Activated naive CD4-positive, alpha-beta T cell treated with anti-CD3 and anti-CD28 coated beads for 36 hours (primary cell): ENCODE measurements around the gene PKNOX2. TPM values are rescaled to one million over a fixed set of nuclear protein-coding genes. Genes with fewer than 3 reads are reported as not detected.

Experiments used
- CTCF ChIA-PET: fragments of 350-600 bp; sonication (Branson Sonifier 250); formaldehyde crosslinking; loops from one replicate; lab custom pipeline; 2021; ENCODE audit warnings: antibody characterized with exemption; lab: Charles Lee
- DNase-seq: peaks from one replicate; pipeline ENCODE4 v3.0.0-alpha.2; 2020
- H3K27ac Mint-ChIP-seq: one replicate; pipeline ENCODE4 v1.8.0; 2021; ENCODE audit warnings: mild to moderate bottlenecking, mixed read lengths
- H3K27me3 Mint-ChIP-seq: one replicate; pipeline ENCODE4 v1.8.0; 2021; ENCODE audit warnings: low read depth, mixed read lengths
- H3K36me3 Mint-ChIP-seq: one replicate; pipeline ENCODE4 v1.8.0; 2021; ENCODE audit warnings: low read depth, mixed read lengths
- H3K4me1 Mint-ChIP-seq: one replicate; pipeline ENCODE4 v1.8.0; 2021; ENCODE audit warnings: low read depth, mixed read lengths
- H3K4me3 Mint-ChIP-seq: one replicate; pipeline ENCODE4 v1.8.0; 2021; ENCODE audit warnings: mild to moderate bottlenecking, moderate library complexity, mixed read lengths
- H3K9me3 Mint-ChIP-seq: one replicate; pipeline ENCODE4 v1.8.0; 2021; ENCODE audit warnings: mixed read lengths
- intact Hi-C: fragments of 100-400 bp; cut with micrococcal nuclease; formaldehyde crosslinking; loops from one replicate; pipeline ENCODE4 v1.15.1; 2023
- total RNA-seq, 2 experiments: library from RNA; stranded (reverse); gene quantifications; one replicate each; pipeline ENCODE4 v1.2.3, GENCODE V29; 2021

Gene PKNOX2
- total RNA-seq, 2 experiments from 2014 or later, result not detected

DNA sequence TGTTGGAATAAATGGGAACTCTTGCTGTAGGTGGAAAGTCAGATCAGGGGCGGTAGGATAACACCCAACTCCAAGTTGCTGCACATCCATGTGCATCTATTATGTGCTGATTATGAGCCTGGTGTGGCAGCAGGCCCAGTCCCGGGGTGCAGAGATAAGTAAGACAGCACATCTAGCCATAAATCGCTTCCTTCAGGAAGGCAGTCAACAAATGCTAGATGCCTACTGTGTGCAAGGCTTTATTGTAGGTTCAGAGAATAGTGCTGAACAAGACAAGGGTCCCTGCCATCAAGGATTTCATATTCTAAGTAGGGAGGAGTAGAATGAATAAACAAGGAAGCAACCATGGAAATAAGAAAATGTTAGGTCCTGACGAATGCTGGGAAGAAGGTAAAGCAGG is 110.2 kb downstream of the PKNOX2 start:
- intact Hi-C loops, result no loop called here
- Mint-ChIP-seq H3K9me3 (no peaks in the 10 kb centered on the region), H3K4me1 (no peaks in the 10 kb centered on the region), H3K36me3 (no peaks in the 10 kb centered on the region), H3K27ac (no peak overlapping the region), H3K27me3 (peaks cover 10% of the 10 kb centered on the region), H3K4me3 (no peak overlapping the region)
- DNase-seq, result no peak
- CTCF ChIA-PET, result no interaction called here

DNA sequence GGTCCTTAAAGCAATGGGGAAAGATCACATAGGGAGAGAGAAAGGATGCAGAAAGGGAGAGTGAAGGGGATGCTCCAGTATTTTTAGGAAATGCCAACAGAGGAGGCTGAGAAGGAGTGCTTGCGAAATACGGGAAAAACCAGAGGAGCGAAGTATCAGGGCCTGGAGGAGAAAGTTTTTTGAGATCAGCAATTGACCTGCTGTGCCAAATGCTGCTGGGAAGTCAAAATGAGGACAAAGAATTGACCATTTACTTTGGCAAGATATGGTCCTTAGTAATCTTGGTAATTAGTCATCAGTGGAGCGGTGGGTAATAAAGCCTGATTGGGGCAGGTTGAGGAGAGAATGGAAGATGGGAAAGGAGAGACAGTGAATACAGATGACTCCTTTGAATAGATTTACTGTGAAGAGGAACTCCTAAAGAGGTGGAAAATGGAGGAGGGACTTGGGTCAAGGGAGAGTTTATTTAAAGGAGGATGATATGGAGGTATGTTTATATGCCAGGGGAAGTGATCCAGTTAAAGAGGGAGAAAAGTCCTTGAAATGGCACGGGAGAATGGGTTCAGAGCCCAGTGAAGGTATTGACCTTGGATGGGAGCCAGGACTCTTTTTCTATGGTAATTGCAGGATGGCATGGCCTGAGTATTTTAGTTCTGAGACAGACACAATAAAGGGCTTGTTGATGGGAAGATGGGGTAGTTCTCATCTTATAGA is 111.5 kb downstream of the PKNOX2 start:
- intact Hi-C loops, result no loop called here
- H3K9me3 Mint-ChIP-seq, result no peaks in the 10 kb centered on the region
- H3K4me1 Mint-ChIP-seq, result no peaks in the 10 kb centered on the region
- CTCF ChIA-PET, result interaction anchor here (1.6 kb wide), 1 partner anchor 22 kb away, joined by 3 read pairs; no protein-coding TSS in a partner anchor
- peaks cover 10% of the 10 kb centered on the region for H3K27me3 Mint-ChIP-seq
- no peak for DNase-seq
- no peak overlapping the region for H3K4me3 Mint-ChIP-seq
- H3K27ac Mint-ChIP-seq, result no peak overlapping the region
- H3K36me3 Mint-ChIP-seq, result no peaks in the 10 kb centered on the region

GRCh38 chr11:125276619-125276976 is 112.0 kb downstream of the PKNOX2 start:
- DNase-seq, result no peak
- no peak overlapping the region for H3K4me3 Mint-ChIP-seq
- H3K36me3 Mint-ChIP-seq, result no peaks in the 10 kb centered on the region
- no peaks in the 10 kb centered on the region for H3K9me3 Mint-ChIP-seq
- H3K27ac Mint-ChIP-seq, result no peak overlapping the region
- CTCF ChIA-PET, result interaction anchor here (1.6 kb wide), 1 partner anchor 21 kb away, joined by 3 read pairs; no protein-coding TSS in a partner anchor
- intact Hi-C loops, result no loop called here
- peaks cover 6% of the 10 kb centered on the region for H3K27me3 Mint-ChIP-seq
- H3K4me1 Mint-ChIP-seq, result no peaks in the 10 kb centered on the region

GRCh38 chr11:125279676-125280418 is 115.3 kb downstream of the PKNOX2 start:
- DNase-seq, result no peak
- no peaks in the 10 kb centered on the region for H3K9me3 Mint-ChIP-seq
- CTCF ChIA-PET, result no interaction called here
- H3K27me3 Mint-ChIP-seq, result no peaks in the 10 kb centered on the region
- H3K4me1 Mint-ChIP-seq, result no peaks in the 10 kb centered on the region
- no peak overlapping the region for H3K27ac Mint-ChIP-seq
- H3K4me3 Mint-ChIP-seq, result no peak overlapping the region
- intact Hi-C loops, result no loop called here
- no peaks in the 10 kb centered on the region for H3K36me3 Mint-ChIP-seq

- Mint-ChIP-seq H3K27ac (no peak overlapping the region), H3K36me3 (no peaks in the 10 kb centered on the region), H3K9me3 (no peaks in the 10 kb centered on the region), H3K4me1 (no peaks in the 10 kb centered on the region), H3K27me3 (no peaks in the 10 kb centered on the region), H3K4me3 (no peak overlapping the region)
- DNase-seq, result no peak
- intact Hi-C loops, result no loop called here
- CTCF ChIA-PET, result interaction anchor here (1.1 kb wide), 1 partner anchor 22 kb away, joined by 3 read pairs; no protein-coding TSS in a partner anchor
Observed at GRCh38 chr11:125280646-125281045, 116.1 kb downstream of the PKNOX2 start.

DNA sequence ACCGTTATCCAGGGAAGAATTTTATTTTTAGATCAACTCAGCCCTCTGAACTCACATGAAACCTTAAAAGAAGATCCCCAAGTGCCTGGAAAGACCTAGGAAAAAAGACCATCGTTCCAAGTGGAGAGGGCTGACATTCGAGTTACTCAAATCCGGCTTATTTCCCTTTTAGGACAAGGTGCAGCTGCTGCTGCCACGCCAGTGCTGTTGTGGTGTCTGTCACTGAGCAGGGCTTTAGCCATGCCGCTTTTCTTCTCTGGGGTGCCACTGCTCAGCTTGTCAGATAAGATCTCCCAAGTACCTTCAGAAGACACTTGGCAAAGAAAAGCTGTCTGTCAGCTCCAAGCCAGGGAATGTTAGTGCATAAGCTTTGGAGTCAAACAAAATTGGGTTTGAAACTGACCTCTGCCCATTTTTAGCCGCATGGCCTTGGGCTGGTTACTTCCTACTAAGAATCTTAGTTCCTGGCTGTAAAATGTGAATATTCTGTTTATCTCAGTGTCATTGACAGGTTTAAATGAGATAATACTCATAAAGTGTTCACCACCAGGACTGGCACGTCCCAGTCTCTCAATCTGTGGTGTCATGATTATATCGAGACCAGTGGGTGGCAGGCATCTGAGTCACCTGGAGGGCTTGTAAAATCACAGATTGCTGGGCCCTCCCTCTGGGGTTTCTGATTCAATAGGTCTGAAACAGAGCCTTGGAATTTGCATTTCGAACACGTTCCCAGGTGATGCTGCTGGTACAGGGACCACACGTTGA is 117.5 kb downstream of the PKNOX2 start:
- H3K27me3 Mint-ChIP-seq, result no peaks in the 10 kb centered on the region

DNA sequence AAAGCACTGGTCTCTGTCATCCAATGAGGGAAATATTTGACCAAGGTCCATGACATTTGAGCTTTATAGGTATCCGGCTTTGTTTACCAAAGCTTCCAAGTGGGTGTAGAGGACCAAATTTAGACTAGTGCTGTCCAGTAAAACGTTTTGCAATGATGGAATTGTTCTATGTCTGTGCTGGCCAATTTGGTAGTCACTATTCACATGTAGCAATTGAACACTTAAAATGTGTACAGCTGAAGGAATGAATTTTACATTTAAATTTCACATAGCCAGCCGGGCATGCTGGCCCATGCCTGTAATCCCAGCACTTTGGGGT is 118.0 kb downstream of the PKNOX2 start:
- Mint-ChIP-seq H3K9me3 (no peaks in the 10 kb centered on the region), H3K4me3 (no peak overlapping the region), H3K36me3 (no peaks in the 10 kb centered on the region), H3K27me3 (no peaks in the 10 kb centered on the region), H3K4me1 (no peaks in the 10 kb centered on the region), H3K27ac (no peak overlapping the region)
- DNase-seq, result no peak
- intact Hi-C loops, result no loop called here
- CTCF ChIA-PET, result interaction anchor here (0.7 kb wide), 1 partner anchor 63 kb away, joined by 3 read pairs; no protein-coding TSS in a partner anchor

More for the DNA sequence above, 117.5 kb downstream of the PKNOX2 start:
- Mint-ChIP-seq H3K27ac (no peak overlapping the region), H3K4me1 (no peaks in the 10 kb centered on the region), H3K9me3 (no peaks in the 10 kb centered on the region), H3K36me3 (no peaks in the 10 kb centered on the region), H3K4me3 (no peak overlapping the region)
- no peak for DNase-seq
- CTCF ChIA-PET, result interaction anchor here (0.7 to 1.1 kb wide), 2 partner anchors 21 to 64 kb away, joined by 3 read pairs; no protein-coding TSS in a partner anchor
- intact Hi-C loops, result no loop called here

DNA sequence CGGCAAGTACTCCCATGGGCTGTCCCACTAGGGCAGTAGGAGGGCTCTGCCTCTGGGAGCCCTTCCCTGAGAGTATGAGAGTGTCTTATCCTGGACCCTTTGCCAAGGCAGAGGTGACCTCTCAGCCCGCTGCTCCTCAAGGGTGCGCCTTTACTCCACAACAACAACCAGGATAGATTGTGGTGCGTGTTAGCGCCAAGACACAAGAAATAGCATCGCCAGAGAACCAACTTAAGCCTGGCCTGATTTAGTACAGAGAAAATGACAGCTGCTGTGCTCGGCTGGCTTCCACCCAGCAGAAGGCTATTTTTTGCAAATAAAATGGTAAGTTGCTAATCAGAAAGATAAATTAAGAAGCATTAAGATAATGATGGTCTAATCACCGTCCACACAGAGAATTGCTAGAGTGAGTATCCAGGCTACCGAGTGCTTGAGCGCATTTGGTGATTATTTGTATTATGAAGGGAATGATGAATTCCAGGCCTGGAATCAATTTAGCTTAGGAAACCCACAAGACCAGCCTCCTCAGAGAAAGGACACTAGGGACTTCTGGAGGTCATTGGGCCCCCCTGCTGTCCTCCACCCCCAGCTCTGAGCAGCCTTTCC is 119.8 kb downstream of the PKNOX2 start:
- H3K27me3 Mint-ChIP-seq, result peaks cover under 1% of the 10 kb centered on the region

DNA sequence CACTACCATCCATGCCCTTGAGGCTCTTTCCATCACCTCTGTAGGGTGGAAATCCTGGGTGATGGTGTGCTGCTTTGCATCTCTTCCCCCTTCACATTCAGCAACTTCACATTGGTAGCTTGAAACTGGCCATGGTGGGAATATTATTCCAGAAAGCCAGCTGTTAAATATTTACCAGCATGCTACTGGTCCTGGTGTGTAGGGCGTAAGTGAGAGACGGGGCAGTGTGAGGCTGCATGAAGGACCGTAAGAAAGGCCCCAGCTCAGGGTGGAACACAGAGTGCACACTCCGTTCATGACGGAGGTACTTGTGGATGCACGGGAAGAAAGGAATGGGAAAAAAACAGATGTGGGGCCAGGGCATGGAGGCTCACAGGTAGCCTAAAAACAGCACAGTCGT is 121.3 kb downstream of the PKNOX2 start:
- intact Hi-C loops, result no loop called here
- CTCF ChIA-PET, result interaction anchor here (0.6 kb wide), 1 partner anchor 688 kb away, joined by 8 read pairs; no protein-coding TSS in a partner anchor
- Mint-ChIP-seq H3K9me3 (no peaks in the 10 kb centered on the region), H3K27me3 (peaks cover 2% of the 10 kb centered on the region), H3K27ac (no peak overlapping the region), H3K36me3 (no peaks in the 10 kb centered on the region), H3K4me1 (no peaks in the 10 kb centered on the region), H3K4me3 (no peak overlapping the region)
- no peak for DNase-seq

More for the DNA sequence above, 119.8 kb downstream of the PKNOX2 start:
- CTCF ChIA-PET, result no interaction called here
- DNase-seq, result no peak
- Mint-ChIP-seq H3K9me3 (no peaks in the 10 kb centered on the region), H3K36me3 (no peaks in the 10 kb centered on the region), H3K27ac (no peak overlapping the region), H3K4me3 (no peak overlapping the region), H3K4me1 (no peaks in the 10 kb centered on the region)
- intact Hi-C loops, result no loop called here

GRCh38 chr11:125286486-125286885 is 121.9 kb downstream of the PKNOX2 start:
- Mint-ChIP-seq H3K27me3 (peaks cover 2% of the 10 kb centered on the region), H3K4me3 (no peak overlapping the region), H3K4me1 (no peaks in the 10 kb centered on the region), H3K9me3 (no peaks in the 10 kb centered on the region), H3K36me3 (no peaks in the 10 kb centered on the region), H3K27ac (no peak overlapping the region)
- CTCF ChIA-PET, result no interaction called here
- intact Hi-C loops, result no loop called here
- DNase-seq, result no peak

- Mint-ChIP-seq H3K4me1 (no peaks in the 10 kb centered on the region), H3K27me3 (peaks cover 2% of the 10 kb centered on the region), H3K36me3 (no peaks in the 10 kb centered on the region), H3K9me3 (no peaks in the 10 kb centered on the region), H3K4me3 (no peak overlapping the region), H3K27ac (no peak overlapping the region)
- intact Hi-C loops, result no loop called here
- CTCF ChIA-PET, result no interaction called here
- no peak for DNase-seq
Observed at GRCh38 chr11:125287491-125288210, 123.1 kb downstream of the PKNOX2 start.
